IMR-90 (cell line): ENCODE measurements around the gene TRAPPC8. TPM values are rescaled to one million over a fixed set of nuclear protein-coding genes. Genes with fewer than 3 reads are reported as not detected.

Experiments used
- ATAC-seq: fragments of 200-7000 bp; cut with Tn5 transposase; 2 replicates; pipeline ENCODE4 v1.9.1; 2020; ENCODE audit warnings: low read depth, mild to moderate bottlenecking, moderate library complexity
- BruUV-seq: library from RNA; stranded (reverse); fragments of 400-500 nt; replicated peaks from 2 replicates; lab custom pipeline; 2021; lab: Mats Ljungman, UMichigan
- CTCF ChIA-PET: fragments of 300-600 bp; formaldehyde crosslinking; extraction: SDS; loops from one replicate; lab custom pipeline; 2021; ENCODE audit warnings: antibody characterized with exemption; lab: Yijun Ruan, JAX
- POLR2A ChIA-PET: fragments of 300-600 bp; sonication (Branson Sonifier 250); formaldehyde crosslinking; loops from one replicate; lab custom pipeline; 2022; ENCODE audit warnings: antibody characterized with exemption; ENCODE audit not compliant: unreplicated experiment; lab: Charles Lee
- DNase-seq: peaks from one replicate; pipeline ENCODE4 v3.0.0; 2013
- H2AFZ ChIP-seq: replicated peaks from 2 replicates; pipeline ENCODE3; 2013; ENCODE audit warnings: low read length, mild to moderate bottlenecking; ENCODE audit not compliant: poor library complexity
- H2AK5ac ChIP-seq: 2 replicates; pipeline ENCODE4 v1.6.1; 2013; ENCODE audit warnings: low read depth, low read length, inconsistent platforms
- H2AK9ac ChIP-seq: replicated peaks from 2 replicates; pipeline ENCODE3; 2013; ENCODE audit warnings: mild to moderate bottlenecking, low read depth, low read length, moderate library complexity; ENCODE audit not compliant: poor library complexity
- H2BK120ac ChIP-seq: 2 replicates; pipeline ENCODE4 v1.6.1; 2013; ENCODE audit warnings: low read depth, low read length, inconsistent platforms
- H2BK15ac ChIP-seq: 3 replicates; pipeline ENCODE4 v1.6.1; 2013; ENCODE audit warnings: low read depth, low read length, inconsistent platforms
- H2BK20ac ChIP-seq: 2 replicates; pipeline ENCODE4 v1.6.1; 2013; ENCODE audit warnings: low read depth, mild to moderate bottlenecking, inconsistent platforms, low read length, moderate library complexity
- H2BK5ac ChIP-seq: 2 replicates; pipeline ENCODE4 v1.6.1; 2013; ENCODE audit warnings: mild to moderate bottlenecking, low read depth, low read length, inconsistent platforms; ENCODE audit not compliant: poor library complexity, severe bottlenecking
- H3K14ac ChIP-seq: replicated peaks from 2 replicates; pipeline ENCODE4 v1.6.1; 2013; ENCODE audit warnings: low read depth, low read length, inconsistent platforms
- H3K18ac ChIP-seq: 2 replicates; pipeline ENCODE4 v1.6.1; 2013; ENCODE audit warnings: low read depth, low read length, control low read depth
- H3K23ac ChIP-seq: 2 replicates; pipeline ENCODE4 v1.6.1; 2013; ENCODE audit warnings: low read depth, low read length, inconsistent platforms
- H3K27ac ChIP-seq: 2 replicates; pipeline ENCODE4 v1.5.1; 2013; ENCODE audit warnings: mild to moderate bottlenecking, control low read depth, low read length; ENCODE audit not compliant: insufficient read depth
- H3K27me3 ChIP-seq: 2 replicates; pipeline ENCODE4 v1.6.1; 2013; ENCODE audit warnings: low read length; ENCODE audit not compliant: control insufficient read depth, insufficient read depth
- H3K36me3 ChIP-seq: 2 replicates; pipeline ENCODE4 v1.6.1; 2013; ENCODE audit warnings: low read length, mixed read lengths; ENCODE audit not compliant: control insufficient read depth, insufficient read depth
- H3K4ac ChIP-seq: 2 replicates; pipeline ENCODE4 v1.6.1; 2013; ENCODE audit warnings: low read depth, low read length, inconsistent platforms
- H3K4me1 ChIP-seq: 2 replicates; pipeline ENCODE4 v1.6.1; 2013; ENCODE audit warnings: low read length, mixed read lengths; ENCODE audit not compliant: control insufficient read depth, insufficient read depth
- H3K4me2 ChIP-seq: 2 replicates; pipeline ENCODE4 v1.6.1; 2013; ENCODE audit warnings: low read depth, mild to moderate bottlenecking, control low read depth, low read length, moderate library complexity
- H3K4me3 ChIP-seq: 2 replicates; pipeline ENCODE4 v1.5.1; 2013; ENCODE audit warnings: low read depth, mild to moderate bottlenecking, control low read depth, low read length, moderate library complexity; ENCODE audit not compliant: insufficient read depth
- H3K56ac ChIP-seq: 2 replicates; pipeline ENCODE4 v1.6.1; 2013; ENCODE audit warnings: low read length, inconsistent platforms; ENCODE audit not compliant: insufficient read depth; ENCODE audit errors: extremely low read depth
- H3K79me1 ChIP-seq, 2 experiments: 2 replicates each; pipeline ENCODE4 v1.6.1; 2013; ENCODE audit warnings: low read length in 2 of 2, inconsistent platforms in 1 of 2, low read depth in 1 of 2
- H3K9ac ChIP-seq: 2 replicates; pipeline ENCODE4 v1.6.1; 2013; ENCODE audit warnings: low read depth, low read length, control low read depth
- H3K9me1 ChIP-seq: 2 replicates; pipeline ENCODE4 v1.6.1; 2013; ENCODE audit warnings: low read length, inconsistent platforms; ENCODE audit not compliant: insufficient read depth
- H3K9me3 ChIP-seq: 2 replicates; pipeline ENCODE4 v1.6.1; 2013; ENCODE audit warnings: low read length; ENCODE audit not compliant: control insufficient read depth, insufficient read depth
- H4K20me1 ChIP-seq: 2 replicates; pipeline ENCODE4 v1.6.1; 2013; ENCODE audit warnings: low read length, inconsistent platforms; ENCODE audit not compliant: insufficient read depth
- H4K5ac ChIP-seq: 2 replicates; pipeline ENCODE4 v1.6.1; 2013; ENCODE audit warnings: mild to moderate bottlenecking, low read depth, low read length, control low read depth
- H4K8ac ChIP-seq, 2 experiments: 2 replicates each; pipeline ENCODE4 v1.6.1; 2013; ENCODE audit warnings: low read depth in 2 of 2, low read length in 2 of 2, control low read depth in 1 of 2, inconsistent platforms in 1 of 2
- H4K91ac ChIP-seq: 2 replicates; pipeline ENCODE4 v1.6.1; 2013; ENCODE audit warnings: low read depth, low read length, inconsistent platforms; ENCODE audit not compliant: insufficient read depth
- BHLHE40 ChIP-seq: fragments of 150-350 bp; IDR thresholded peaks from 2 replicates; pipeline ENCODE4 v1.6.1; 2016; ENCODE audit warnings: mild to moderate bottlenecking, low read depth, low read length
- CEBPB ChIP-seq: IDR thresholded peaks from 2 replicates; pipeline ENCODE4 v1.6.1; 2012; ENCODE audit warnings: low read depth, low read length, improper control_type of control experiment
- CHD1 ChIP-seq: IDR thresholded peaks from 2 replicates; pipeline ENCODE4 v1.6.1; 2012; ENCODE audit warnings: low read depth, low read length, improper control_type of control experiment
- CTCF ChIP-seq: conservative IDR thresholded peaks from 2 replicates; pipeline ENCODE4 v1.5.1; 2012; ENCODE audit warnings: mild to moderate bottlenecking, low read depth, low read length, improper control_type of control experiment
- FOS ChIP-seq: fragments of 150-350 bp; IDR thresholded peaks from 2 replicates; pipeline ENCODE4 v1.6.1; 2016; ENCODE audit warnings: low read depth, low read length
- MAFK ChIP-seq: IDR thresholded peaks from 2 replicates; pipeline ENCODE4 v1.6.1; 2012; ENCODE audit warnings: low read depth, low read length, improper control_type of control experiment
- MAZ ChIP-seq: IDR thresholded peaks from 2 replicates; pipeline ENCODE4 v1.6.1; 2012; ENCODE audit warnings: low read depth, mild to moderate bottlenecking, low read length, improper control_type of control experiment, moderate library complexity, borderline replicate concordance
- MXI1 ChIP-seq: IDR thresholded peaks from 2 replicates; pipeline ENCODE4 v1.6.1; 2012; ENCODE audit warnings: low read depth, mild to moderate bottlenecking, low read length, moderate library complexity, borderline replicate concordance
- NFE2L2 ChIP-seq: fragments of 150-350 bp; IDR thresholded peaks from 2 replicates; pipeline ENCODE4 v1.6.1; 2016; ENCODE audit warnings: low read depth, mild to moderate bottlenecking, low read length
- POLR2A ChIP-seq: IDR thresholded peaks from 2 replicates; pipeline ENCODE4 v1.6.1; 2012; ENCODE audit warnings: mild to moderate bottlenecking, low read depth, low read length
- RAD21 ChIP-seq: IDR thresholded peaks from 2 replicates; pipeline ENCODE4 v1.6.1; 2012; ENCODE audit warnings: low read length, improper control_type of control experiment
- RCOR1 ChIP-seq: IDR thresholded peaks from 2 replicates; pipeline ENCODE4 v1.6.1; 2012; ENCODE audit warnings: mild to moderate bottlenecking, low read length, improper control_type of control experiment; ENCODE audit not compliant: insufficient replicate concordance
- RFX5 ChIP-seq: IDR thresholded peaks from 2 replicates; pipeline ENCODE4 v1.8.0; 2012; ENCODE audit warnings: low read depth, mild to moderate bottlenecking, low read length, moderate library complexity
- SMC3 ChIP-seq: fragments of 150-350 bp; IDR thresholded peaks from 2 replicates; pipeline ENCODE4 v1.6.1; 2016; ENCODE audit warnings: low read depth, mild to moderate bottlenecking, antibody characterized with exemption, low read length, moderate library complexity
- WGBS, 2 experiments: methylation state at CpG; one replicate each; pipeline versions ENCODE4 v1.1.5 to v1.1.7; 2013; ENCODE audit warnings: missing lambda C conversion rate in 2 of 2; ENCODE audit not compliant: insufficient read length in 1 of 2; ENCODE audit errors: extremely low coverage in 2 of 2; 5-methylcytosine and 5-hydroxymethylcytosine counted together
- dilution Hi-C: fragments of 300-500 bp; cut with HindIII; formaldehyde crosslinking; loops from one replicate; pipeline ENCODE4 v1.14.3; 2018; ENCODE audit warnings: low sequenced_read_pairs; ENCODE audit not compliant: unreplicated experiment
- in situ Hi-C: fragments of 300-500 bp; cut with MboI; formaldehyde crosslinking; loops from 3 replicates; pipeline ENCODE4 v1.14.3; 2019; ENCODE audit warnings: low sequenced_read_pairs, inconsistent platforms, mixed read lengths
- intact Hi-C: fragments of 100-400 bp; cut with micrococcal nuclease; formaldehyde crosslinking; loops from 2 replicates; pipeline ENCODE4 v1.10.0; 2022
- polyA plus RNA-seq, 3 experiments: library from polyadenylated mRNA; depleted of rRNA; stranded (reverse); fragments of >200 nt; gene quantifications; 2 replicates each; pipeline ENCODE4 v1.2.3, GENCODE V29; 2012; ENCODE audit warnings: low replicate concordance in 1 of 3
- total RNA-seq: library from RNA; depleted of rRNA; stranded (reverse); fragments of >200 nt; gene quantifications from 2 replicates; pipeline ENCODE4 v1.2.3, GENCODE V29; 2012
- TF ChIP-seq, protein P1 (sequence below): fragments of 150-350 bp; IDR thresholded peaks from 2 replicates; pipeline ENCODE4 v1.6.1; 2017; ENCODE audit warnings: mild to moderate bottlenecking, antibody characterized with exemption, low read length, low read depth
- TF ChIP-seq, protein P2 (sequence below): fragments of 150-350 bp; IDR thresholded peaks from 2 replicates; pipeline ENCODE4 v1.6.1; 2016; ENCODE audit warnings: low read depth, mild to moderate bottlenecking, low read length, moderate library complexity, borderline replicate concordance

Gene TRAPPC8
- total and polyA plus RNA-seq, 2 of the 4 experiments (the other 2 are of a cell fraction), result 21.8 to 54.3 TPM

DNA sequence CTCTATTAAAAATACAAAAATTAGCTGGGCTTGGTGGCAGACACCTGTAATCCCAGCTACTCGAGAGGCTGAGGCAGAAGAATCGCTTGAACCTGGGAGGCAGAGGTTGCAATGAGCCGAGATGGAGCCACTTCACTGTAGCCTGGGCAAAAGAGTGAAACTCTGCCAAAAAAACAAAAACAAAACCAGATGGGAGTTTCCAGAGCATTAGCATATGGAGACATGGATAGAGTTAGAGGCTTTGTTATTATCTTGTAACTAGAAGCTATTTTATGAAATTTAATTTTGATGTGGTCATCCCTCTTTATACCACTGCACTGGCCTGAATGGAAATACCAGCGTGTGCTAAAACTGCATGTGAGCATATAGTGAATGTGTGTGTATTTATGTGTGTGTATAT is 58.9 kb downstream of the TRAPPC8 start:
- Histone ChIP-seq H2BK5ac (no peak overlapping the region), H4K8ac (no peak overlapping the region), H3K79me1 (peaks cover 3 to 4% of the 10 kb centered on the region in 2 experiments; a peak in 2 of 4 replicates), H2BK15ac (no peak overlapping the region), H3K56ac (no peak overlapping the region), H3K4me3 (no peak overlapping the region), H3K18ac (no peak overlapping the region), H3K27me3 (no peaks in the 10 kb centered on the region), H3K9me3 (no peaks in the 10 kb centered on the region), H2BK120ac (no peak overlapping the region), H3K9me1 (no peaks in the 10 kb centered on the region), H3K14ac (no peak overlapping the region), H2AK5ac (no peak overlapping the region), H3K9ac (no peak overlapping the region), H4K91ac (no peak overlapping the region), H4K20me1 (no peaks in the 10 kb centered on the region), H2AFZ (no peak overlapping the region), H4K5ac (no peak overlapping the region), H3K4ac (no peak overlapping the region), H3K23ac (no peak overlapping the region), H3K27ac (no peak overlapping the region), H3K4me1 (no peaks in the 10 kb centered on the region), H2BK20ac (no peak overlapping the region), H3K4me2 (no peak overlapping the region), H3K36me3 (peaks cover 15% of the 10 kb centered on the region), H2AK9ac (no peak overlapping the region)
- POLR2A ChIA-PET, result no interaction called here
- no peak for DNase-seq
- dilution Hi-C loops (no loop called here), intact Hi-C loops (no loop called here), in situ Hi-C loops (no loop called here)
- TF ChIP-seq CEBPB (no peak), BHLHE40 (no peak), CTCF (no peak), MAFK (no peak), NFE2L2 (no peak), FOS (no peak), MAZ (no peak), RCOR1 (no peak), SMC3 (no peak), RFX5 (no peak), POLR2A (no peak), MXI1 (no peak), RAD21 (no peak), CHD1 (no peak)
- TF ChIP-seq, protein P1, sequence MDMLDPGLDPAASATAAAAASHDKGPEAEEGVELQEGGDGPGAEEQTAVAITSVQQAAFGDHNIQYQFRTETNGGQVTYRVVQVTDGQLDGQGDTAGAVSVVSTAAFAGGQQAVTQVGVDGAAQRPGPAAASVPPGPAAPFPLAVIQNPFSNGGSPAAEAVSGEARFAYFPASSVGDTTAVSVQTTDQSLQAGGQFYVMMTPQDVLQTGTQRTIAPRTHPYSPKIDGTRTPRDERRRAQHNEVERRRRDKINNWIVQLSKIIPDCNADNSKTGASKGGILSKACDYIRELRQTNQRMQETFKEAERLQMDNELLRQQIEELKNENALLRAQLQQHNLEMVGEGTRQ, result no peak
- TF ChIP-seq, protein P2, sequence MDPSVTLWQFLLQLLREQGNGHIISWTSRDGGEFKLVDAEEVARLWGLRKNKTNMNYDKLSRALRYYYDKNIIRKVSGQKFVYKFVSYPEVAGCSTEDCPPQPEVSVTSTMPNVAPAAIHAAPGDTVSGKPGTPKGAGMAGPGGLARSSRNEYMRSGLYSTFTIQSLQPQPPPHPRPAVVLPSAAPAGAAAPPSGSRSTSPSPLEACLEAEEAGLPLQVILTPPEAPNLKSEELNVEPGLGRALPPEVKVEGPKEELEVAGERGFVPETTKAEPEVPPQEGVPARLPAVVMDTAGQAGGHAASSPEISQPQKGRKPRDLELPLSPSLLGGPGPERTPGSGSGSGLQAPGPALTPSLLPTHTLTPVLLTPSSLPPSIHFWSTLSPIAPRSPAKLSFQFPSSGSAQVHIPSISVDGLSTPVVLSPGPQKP, result no peak
- WGBS, 2 experiments, result no CpG with 5 or more reads among the region's 4 CpGs
- CTCF ChIA-PET, result interaction anchor here (0.8 kb wide), 1 partner anchor 21 kb away, joined by 10 read pairs; no protein-coding TSS in a partner anchor
- BruUV-seq, result no TSS peak
- no peak for ATAC-seq
